HG03139 (cell line): Measurements from ENCODE around the gene PLS1.

ENCODE experiments used
- ATAC-seq: cut with Tn5 transposase; IDR thresholded peaks from one replicate; pipeline ENCODE4 v1.9.1; 2021; ENCODE audit not compliant: unreplicated experiment

PLS1 gene

DNA sequence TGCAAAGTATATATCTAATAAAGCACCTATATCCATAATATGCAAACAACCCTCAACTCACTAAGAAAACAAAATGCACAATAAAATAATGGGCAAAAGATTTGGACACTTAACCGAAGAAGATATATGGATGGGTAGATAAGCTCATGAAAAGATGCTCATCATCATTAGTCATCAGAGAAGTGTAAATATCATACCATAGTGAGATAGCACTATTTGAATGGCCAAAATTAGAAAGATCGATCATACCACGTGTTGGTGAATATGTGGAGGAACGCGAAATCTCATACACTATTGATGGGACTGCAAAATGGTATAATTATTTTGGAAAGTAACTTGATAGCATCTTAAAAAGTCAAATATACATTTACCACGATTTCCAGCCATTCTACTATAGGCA is 40.5 kb downstream of the PLS1 start:
- no peak for ATAC-seq

DNA sequence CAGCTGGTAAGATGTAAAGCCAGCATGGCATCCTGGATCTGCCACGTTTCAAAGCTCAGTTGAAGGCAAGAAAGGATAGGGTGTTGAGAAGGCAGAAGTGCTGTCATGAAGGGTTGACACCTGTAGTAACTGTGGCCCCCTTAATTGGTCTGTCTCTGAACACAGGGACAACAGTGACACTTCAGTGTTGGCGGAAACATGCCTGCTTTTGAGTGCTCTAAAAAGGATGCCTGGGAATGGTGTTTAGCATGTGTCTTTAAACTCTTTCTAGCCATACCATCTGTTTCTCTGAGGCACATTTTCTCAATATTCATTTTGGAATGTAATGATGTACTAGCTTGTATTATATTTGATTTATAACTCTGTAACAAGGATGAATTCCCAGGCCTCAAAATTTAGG is 42.1 kb downstream of the PLS1 start:
- no peak for ATAC-seq

DNA sequence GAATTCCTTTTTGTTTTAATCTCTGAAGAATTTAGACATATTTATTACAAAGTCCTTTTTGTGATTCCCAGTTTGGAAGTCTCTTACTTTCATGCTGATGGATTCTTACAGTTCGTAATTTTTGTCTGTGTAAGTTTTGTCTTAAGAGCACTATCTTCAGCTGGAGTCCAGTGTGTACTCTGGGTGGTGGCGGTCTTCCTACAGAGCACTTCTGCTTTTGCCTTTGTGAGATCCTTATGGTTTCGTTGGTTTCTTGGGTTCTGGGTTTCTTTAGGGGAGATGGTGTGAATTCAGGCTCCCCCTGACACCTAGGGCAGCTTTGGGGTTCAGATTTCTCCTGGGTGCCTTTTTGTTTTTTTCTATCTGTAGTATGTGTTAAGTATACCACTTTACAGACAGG is 45.3 kb downstream of the PLS1 start:
- no peak for ATAC-seq

DNA sequence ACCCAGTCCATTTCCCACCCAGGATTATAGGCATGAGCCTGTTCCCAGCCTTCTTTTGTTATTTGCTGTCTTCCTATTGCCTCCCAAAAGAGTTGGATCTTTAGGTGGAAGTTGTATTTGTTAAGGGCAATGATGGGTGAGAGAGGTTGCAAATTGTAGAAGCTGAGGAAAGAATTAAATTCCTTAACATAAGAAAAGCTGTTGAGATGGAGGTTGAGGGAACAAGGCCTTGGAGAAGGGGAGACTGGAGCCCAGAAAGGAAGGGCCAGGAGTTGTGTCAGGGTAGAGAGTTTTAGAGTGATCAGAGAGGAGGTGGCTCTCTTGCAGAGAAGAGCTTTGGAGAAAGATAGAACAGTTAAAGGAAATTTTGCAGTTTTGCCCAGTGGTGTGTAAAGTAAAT is 46.8 kb downstream of the PLS1 start:
- no peak for ATAC-seq

DNA sequence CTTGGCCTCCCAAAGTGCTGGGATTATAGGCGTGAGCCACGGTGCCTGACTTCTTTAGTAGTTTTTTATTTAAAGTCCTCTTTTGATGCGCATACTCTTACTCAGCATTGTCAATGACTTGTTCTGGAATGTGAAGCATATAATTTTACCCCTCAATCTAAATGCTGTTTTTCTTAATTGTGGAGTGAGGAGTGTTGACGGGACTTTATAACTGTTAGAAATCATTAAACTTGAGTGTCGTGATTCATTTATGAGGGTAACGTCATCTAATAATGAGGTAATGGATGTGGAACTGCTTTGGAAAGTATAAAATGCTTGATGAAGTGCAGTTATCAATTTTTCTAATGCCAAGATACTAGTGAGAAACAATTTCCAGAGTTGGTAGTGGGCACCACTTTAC is 48.3 kb downstream of the PLS1 start:
- ATAC-seq, result no peak

DNA sequence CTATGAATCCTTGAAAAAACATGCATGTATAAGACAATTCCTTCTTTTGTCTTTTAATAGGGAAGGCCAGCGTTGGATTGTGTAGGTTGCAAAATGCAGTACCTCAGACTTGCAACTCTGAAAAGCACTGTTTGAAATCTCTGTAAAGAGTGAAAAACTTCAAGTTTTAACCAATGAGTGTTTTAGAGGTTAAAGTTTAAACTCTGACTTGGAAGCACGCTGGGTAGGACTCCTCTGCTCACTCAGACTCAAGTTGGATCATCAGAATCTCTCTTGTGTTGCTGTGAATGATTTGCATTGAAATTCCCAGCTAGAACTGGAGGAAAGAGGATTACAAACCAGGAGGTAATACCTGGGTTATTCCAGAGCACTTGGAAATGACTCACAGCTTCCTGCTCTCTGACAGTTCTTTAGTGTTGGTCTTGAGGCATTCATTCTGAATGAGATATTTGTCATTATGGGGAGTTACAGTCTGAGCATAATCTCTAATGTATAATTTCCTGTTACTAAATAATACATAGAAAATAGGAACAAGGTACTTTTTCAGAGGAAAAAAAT is 49.1 kb downstream of the PLS1 start:
- ATAC-seq, result no peak

DNA sequence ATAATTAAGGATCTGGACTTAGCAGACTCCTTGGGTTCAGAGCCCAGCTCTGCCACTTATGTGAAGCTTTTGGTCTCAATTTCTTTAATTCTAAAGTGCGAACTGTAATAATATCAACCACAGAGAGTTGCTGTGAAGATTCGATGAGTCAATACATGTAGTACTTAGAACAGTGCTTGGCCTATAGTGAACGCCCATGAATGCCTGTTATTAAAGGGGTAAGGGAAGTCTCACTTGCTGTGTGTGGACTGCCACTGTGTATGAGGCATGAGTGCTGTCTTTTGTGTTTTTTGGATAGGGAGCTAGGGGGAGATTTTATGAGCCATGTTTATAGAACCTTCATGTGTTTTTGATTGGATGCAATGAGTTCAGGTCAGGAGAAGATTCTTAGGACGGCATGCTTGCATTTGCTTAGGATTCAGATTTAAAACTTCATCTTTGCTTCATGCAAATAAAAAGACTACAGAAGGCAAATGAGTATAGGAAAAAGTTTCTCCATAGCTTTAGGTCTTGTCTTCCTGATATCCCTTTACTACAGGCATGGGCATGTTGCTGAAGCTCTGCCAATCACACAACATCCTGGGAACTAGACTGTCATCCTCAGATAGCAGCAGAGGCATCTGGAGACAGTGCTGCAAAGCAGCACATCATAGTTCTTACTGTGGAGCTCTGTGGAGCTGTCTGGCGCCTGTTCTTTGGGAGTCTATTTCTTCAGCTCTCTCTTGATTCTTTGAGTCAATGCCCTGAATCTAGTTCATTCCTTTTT is 50.0 kb downstream of the PLS1 start:
- ATAC-seq, result no peak

DNA sequence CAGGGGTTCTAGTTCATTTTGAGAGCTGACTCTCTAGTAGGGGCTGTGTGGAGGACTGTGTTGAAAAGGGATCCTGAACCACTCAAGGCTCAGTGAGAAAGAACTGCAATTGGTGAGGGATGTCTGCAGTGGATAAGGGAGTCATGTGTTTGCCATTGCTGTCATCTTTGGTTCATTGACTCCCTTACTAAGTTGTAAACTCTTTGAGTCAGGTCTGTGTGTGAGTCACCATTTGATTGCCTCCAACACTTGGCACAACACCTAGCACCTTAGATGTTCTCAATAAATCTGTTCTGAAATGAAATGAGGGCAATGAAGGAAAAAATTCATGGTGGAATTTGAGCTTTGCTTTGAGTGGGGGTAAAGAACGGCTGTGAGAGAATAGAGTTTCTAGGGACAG is 51.7 kb downstream of the PLS1 start:
- no peak for ATAC-seq

DNA sequence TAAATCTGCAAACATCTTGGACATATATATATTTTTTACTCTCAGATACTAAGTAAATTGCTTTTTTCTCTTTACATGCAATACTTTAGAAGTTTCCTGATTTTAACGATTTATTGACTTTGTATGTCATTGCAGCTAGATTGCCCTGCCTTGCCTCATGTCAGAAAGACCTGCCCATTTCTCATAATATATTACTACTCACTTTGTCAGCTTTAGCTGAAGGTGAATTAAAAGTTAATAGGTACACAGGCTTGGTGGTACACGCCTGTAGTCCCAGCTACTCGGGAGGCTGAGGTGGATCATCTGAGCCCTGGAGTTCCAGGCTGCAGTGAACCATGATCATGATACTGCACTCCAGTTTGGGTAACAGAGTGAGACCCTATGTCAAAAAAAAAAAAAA is 52.8 kb downstream of the PLS1 start:
- no peak for ATAC-seq

DNA sequence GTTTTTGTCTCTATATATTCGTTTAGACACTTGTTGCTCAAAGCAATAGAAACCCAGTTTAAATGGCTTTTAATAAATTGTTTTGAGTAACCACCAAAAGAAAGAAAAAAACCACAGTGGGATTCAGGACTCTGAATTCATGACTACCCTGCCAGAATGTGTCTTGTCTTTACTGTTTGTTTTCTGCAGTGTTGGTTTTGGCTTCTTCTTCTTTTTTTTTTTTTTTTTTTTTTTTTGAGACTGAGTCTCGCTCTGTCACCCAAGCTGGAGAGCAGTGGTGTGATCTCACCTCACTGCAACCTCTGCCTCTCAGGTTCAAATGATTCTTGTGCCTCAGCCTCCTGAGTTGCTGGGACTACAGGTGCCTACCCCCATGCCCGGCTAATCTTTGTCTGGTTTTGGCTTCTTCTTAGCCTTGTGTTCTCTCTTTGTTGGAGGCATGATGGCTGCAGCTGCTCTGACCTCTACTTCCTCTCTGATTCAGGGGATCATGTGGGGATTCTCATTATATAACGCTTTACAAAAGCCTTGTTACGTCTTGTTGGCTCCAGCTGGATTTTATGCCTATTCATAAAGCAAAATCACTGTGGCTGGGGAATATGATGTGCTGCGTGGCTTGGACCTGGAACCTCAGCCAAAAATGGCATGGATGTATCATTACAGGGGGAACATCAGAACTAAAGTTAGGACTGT is 54.0 kb downstream of the PLS1 start:
- ATAC-seq, result no peak

DNA sequence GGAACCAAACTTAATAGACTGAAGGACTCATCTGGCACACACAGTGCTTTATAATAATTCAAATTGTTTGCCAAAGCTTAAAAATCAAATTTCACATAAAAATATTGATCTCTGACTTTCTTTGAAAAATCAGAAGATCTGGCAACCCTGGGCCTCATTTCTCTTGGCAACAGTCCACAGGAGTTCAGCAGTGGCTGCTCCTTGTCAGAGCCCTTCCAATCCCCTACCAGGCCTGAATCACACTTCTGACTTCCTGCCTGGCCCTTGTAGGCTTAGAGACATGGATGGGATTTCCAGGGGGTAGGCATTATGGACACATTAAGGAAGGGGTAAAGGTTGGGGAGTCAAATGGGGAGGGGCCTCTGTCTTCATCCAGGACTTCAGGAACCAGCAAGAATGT is 55.5 kb downstream of the PLS1 start:
- ATAC-seq, result no peak

DNA sequence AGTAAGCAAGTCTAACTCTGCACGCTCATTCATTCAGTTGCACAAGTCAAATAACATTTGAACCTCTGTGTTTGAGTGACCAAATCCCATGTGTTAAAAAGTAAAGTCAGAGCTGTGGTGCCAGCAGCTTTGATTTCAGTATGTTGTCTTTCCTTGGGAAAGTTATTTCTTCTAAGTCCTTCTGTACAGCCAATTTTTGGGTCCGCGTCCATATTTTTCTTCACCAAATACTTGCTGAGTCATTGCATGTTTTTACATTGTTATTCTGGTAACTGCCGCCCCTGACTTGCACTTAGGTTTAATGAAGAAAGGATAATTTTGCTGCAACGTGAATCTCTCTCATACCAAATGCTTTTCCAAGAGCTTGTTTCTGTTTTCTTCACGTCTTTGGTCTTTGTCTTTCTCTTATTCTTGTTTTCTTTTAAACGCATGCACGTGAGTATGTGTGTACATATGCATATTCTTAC is 56.7 kb downstream of the PLS1 start:
- ATAC-seq, result no peak

DNA sequence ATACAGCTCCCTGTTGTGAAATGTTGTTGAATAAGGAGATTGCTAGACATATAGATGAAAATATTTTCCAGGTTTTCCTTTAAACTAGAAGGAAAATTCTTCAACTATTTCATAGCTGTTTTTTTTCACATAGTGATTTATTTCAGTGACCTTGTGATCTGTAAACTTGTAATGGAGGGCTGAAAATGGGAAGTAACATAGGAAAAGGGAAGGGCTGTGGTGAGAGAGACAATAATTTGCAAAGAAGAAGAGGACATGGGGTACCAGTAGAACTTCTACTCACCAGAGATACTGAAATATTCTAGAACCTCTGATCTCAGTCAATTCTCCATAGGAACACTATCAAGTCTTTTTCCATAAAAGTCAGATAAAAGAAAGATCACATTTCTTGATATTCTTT is 60.4 kb downstream of the PLS1 start:
- ATAC-seq, result no peak

DNA sequence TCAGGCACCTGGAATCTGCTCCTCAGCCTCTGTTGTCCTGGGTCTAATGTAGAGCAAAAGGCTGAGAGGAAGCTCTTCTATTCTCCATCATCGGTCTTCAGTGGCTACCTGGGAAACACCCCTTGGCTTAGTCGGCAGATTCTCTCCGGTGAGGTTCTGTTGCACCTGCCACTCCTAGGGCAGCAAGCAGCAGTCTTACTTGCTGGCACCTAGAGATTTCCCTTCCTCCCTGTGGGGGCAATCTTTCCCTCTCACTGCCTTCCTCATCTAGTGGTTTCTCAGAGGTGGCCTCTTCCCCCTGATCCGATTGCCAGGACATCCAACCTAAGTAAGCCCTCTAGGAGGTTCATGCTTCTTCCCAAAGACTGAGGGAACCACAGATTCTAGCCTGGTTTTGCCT is 60.8 kb downstream of the PLS1 start:
- ATAC-seq, result no peak

DNA sequence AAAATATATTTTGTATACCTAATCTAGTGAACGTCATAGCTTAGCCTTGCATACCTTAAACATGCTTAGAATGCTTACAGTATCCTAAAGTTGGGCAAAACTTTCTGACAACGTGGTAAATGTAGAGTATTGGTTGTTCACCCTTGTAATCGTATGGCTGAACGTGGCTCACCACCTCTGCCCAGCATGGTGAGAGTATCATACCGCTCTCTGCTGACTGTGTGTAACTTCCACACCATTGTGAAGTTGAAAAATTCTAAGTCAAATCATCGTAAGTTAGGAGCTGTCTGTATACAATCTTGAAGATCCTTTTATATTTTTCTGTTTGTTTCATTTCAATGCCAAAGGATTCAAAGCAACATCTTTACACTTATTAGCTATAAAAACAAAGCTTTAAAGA is 64.2 kb downstream of the PLS1 start:
- no peak for ATAC-seq

DNA sequence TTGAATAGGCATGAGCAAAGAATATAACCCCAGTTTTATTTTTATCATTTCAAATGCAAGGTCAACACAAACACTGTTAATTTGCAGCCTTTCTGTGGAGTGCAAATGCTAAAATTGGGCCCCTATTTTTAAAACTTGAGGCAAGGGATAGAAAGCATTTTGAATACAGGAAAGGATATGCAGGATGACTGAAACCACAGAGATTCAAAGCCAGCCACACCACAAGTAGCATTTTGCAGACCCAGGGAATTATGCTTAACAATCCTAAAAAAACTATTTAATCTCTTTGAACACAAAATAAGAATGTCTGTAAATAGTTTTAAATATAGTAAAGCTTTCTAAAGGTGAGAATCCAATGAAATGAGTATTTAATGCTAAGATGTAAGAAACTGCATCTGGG is 64.7 kb downstream of the PLS1 start:
- no peak for ATAC-seq

DNA sequence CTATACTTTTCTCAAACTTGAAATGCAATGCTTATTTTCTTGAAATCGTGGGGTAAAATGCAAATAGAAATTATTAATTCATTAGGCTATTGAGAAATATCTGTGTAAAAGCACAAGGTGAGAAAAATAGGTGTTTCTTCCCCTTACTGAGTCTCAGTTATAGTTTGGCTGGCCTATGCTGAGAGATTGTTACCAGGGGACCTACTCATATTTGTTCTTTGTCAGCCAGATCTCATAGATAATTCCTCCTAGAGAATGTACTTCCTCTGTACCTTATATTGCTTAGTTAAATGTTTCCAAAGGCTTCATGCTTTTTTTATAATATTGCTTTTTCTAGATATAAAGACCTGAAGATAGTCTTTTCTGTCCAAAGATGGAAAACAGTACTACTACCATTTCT is 67.7 kb downstream of the PLS1 start:
- ATAC-seq, result no peak

DNA sequence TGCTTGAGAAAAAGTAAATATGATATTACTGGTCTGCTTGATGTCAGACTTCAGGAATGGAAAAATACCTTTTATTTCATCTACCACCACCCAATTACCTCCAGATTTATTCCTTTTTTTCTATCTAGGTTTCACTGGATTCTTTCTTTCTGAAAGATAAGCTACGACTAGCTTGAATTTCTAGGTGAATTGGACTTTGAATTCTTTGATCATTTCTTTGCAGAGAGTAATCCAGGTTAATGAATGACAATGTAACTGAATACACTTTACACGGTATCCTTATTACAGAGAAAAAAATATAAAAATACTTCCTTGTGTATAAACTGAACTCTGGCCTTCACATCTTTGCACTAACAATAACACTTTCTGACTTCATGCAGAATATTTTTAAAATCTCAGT is 68.1 kb downstream of the PLS1 start:
- ATAC-seq, result no peak

DNA sequence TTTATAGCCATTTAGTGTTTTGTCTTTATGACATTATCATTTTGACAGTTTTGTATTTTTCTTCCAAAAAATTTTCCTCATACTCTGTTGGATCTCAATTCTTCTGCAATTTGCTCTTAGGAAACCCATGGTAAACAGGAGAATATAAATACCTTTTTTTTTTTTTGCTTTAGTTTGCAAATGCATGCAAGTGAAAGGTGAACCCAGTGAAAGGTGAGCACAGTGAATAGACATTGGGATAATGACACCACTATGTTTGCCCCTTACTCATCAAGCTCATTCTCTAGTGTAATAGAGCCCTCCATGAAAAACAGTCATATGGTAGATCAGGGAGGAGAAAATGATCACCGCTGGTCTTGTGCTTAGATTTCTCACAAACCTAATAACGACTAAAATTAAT is 68.6 kb downstream of the PLS1 start:
- no peak for ATAC-seq

DNA sequence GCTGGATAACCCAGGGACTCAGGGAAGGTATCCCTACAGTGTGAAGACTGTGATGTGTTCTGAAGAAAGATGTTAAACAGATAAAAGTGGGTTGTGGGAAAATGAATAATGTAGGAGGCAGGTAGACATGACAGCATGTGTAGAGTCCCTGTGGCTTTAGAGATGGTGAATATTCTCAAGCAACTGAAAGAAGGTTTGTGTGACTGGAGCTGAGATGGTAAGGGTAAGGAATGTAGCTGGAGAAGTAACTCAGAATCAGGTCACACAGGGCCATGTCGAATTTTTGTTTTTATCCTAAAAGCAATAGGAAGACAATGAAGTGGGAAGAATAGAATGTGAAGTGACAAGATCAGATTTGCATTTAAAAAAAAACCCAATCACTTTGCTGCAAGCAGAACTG is 73.9 kb downstream of the PLS1 start:
- ATAC-seq, result no peak

DNA sequence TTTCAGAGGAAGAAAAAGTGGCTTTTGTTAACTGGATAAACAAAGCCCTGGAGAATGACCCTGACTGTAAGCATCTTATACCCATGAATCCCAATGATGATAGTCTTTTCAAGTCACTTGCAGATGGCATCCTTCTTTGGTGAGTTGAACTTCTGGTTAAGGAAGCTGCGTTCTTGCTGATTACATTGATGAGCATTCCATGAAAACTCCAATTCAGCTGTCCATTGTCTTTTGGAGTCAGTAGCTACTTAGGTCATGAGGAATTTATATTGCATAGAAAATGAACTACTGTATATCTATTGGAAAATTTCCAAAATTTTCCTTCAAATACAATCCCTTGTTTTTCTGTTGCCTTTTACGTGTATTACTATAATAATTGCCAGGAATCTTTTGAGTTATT is 80.0 kb downstream of the PLS1 start:
- no peak for ATAC-seq

DNA sequence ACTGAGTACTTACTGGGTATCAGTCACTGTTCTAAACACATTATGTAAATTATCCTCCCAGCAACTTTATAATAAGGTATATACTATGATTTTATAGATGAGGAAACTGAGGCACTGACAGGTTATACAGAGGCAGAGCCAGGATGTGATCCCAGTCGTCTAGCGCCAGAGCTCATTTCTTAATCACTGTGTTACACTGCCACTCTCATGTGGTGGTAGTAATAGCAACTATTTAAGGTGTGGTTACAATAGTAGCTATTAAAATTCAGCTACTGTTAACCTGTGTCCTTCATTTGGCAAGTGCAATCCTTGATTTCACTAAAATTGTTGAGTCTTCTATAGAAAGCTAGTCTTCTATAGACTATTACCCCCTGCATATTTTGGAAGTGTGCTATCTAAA is 84.5 kb downstream of the PLS1 start:
- no peak for ATAC-seq

DNA sequence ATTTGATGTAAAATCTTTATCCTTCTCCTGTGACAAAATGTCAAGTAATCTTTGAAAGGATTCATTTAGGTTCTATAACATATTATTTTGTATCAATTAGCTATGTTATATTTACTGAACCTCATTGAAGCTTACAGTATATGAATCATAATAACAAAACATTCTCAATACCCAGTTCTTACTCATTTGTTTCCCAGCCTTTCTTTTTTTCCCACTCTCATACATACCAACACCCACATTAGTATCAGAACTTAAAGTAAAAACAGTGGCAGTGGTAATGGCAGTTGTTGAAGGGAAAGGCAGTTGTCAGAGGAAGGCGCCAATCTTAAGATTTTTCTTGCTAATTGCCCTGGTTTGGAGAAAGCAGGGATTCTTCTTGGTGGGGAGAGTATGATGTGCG is 94.4 kb downstream of the PLS1 start:
- no peak for ATAC-seq
